ENCODE results near the gene ARL6IP4. TPM values are rescaled to one million over a fixed set of nuclear protein-coding genes. Genes with fewer than 3 reads are reported as not detected.

The ARL6IP4 gene
- total and polyA plus RNA-seq, 10 of the 15 experiments (the other 5 are each of a cell fraction or from before 2014, with no cell fraction given) = 2.5 to 320 (median 188) TPM

DNA sequence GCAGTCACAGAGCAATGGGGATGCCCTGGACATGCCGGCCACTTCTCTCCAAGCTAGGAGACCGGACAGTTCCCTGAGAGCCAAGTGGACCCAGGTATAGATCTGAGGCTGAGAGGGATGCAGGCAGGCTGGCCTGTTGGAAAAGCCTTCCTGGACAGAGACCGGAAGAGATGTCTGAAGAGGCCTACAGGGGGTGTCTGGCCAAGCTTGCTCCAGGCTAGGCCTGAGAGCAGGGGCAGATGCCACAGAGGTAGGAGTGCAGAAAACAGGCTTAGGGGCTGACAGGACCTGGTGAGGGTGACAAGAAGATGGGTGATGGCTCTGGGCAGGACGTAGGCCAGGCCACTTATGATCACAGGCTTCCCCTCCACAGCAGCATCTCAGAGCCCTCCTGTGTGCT is 30.2 kb downstream of the ARL6IP4 start:
- RAD21 ChIA-PET (ENCODE audit: unreplicated experiment) = no interaction called here
- no peaks in the 10 kb centered on the region for H3K9me3 ChIP-seq (replicated peaks; ENCODE audit: control insufficient read depth, insufficient read depth, low read length)
- ATAC-seq (no peak), DNase-seq (ENCODE audit: low read depth, low spot score) (no peak), FAIRE-seq (no peak)
- no peak overlapping the region for H3K4me3 ChIP-seq
- no peaks in the 10 kb centered on the region for H3K36me3 ChIP-seq (ENCODE audit: control insufficient read depth in 2 of 2, insufficient read depth in 2 of 2, low read length in 1 of 2)
- H4K20me1 ChIP-seq (ENCODE audit: control insufficient read depth, insufficient read depth) = no peaks in the 10 kb centered on the region
- no peaks in the 10 kb centered on the region for H3K79me2 ChIP-seq (ENCODE audit: control insufficient read depth, insufficient read depth, low read length)
- CTCF ChIA-PET = no interaction called here
- SMC1A ChIA-PET (ENCODE audit: uncharacterized antibody, unreplicated experiment) = no interaction called here
- POLR2A ChIA-PET = interaction anchor here (0.5 kb wide), 1 partner anchor 68 kb away, joined by 5 read pairs; no protein-coding TSS in a partner anchor
- intact Hi-C loops (cut with micrococcal nuclease; ENCODE audit: unreplicated experiment) = no loop called here
- H2AFZ ChIP-seq (ENCODE audit: control insufficient read depth, low read depth, low read length) = no peak overlapping the region
- no TSS peak for BruUV-seq (replicated peaks)
- no peak overlapping the region for H3K4me2 ChIP-seq (ENCODE audit: control insufficient read depth, insufficient read depth)
- in situ Hi-C loops (cut with MboI) = no loop called here
- H3K27me3 ChIP-seq (replicated peaks in 1 of 2; ENCODE audit: control insufficient read depth in 2 of 2, insufficient read depth in 2 of 2, low read length in 1 of 2) = peaks cover 0 to 3% of the 10 kb centered on the region in 2 experiments; a peak in 3 of 4 replicates
- H3K4me1 ChIP-seq (ENCODE audit: control insufficient read depth, insufficient read depth, low read length) = no peaks in the 10 kb centered on the region
- H3K27ac ChIP-seq (ENCODE audit: control insufficient read depth, insufficient read depth) = no peak overlapping the region
- no peak overlapping the region for H3K9ac ChIP-seq (ENCODE audit: control insufficient read depth, insufficient read depth, low read length)
- WGBS (ENCODE audit: insufficient coverage, insufficient replicate concordance, low lambda C conversion rate, missing lambda C conversion rate) = 31% methylated on average over 4 of the region's 4 CpGs
- TF ChIP-seq, protein P1, sequence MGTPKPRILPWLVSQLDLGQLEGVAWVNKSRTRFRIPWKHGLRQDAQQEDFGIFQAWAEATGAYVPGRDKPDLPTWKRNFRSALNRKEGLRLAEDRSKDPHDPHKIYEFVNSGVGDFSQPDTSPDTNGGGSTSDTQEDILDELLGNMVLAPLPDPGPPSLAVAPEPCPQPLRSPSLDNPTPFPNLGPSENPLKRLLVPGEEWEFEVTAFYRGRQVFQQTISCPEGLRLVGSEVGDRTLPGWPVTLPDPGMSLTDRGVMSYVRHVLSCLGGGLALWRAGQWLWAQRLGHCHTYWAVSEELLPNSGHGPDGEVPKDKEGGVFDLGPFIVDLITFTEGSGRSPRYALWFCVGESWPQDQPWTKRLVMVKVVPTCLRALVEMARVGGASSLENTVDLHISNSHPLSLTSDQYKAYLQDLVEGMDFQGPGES (IDR thresholded peaks at IDR 0.05) = no peak
- TF ChIP-seq PML (IDR thresholded peaks at IDR 0.05; ENCODE audit: low read length) (no peak), MYB (IDR thresholded peaks at IDR 0.05; ENCODE audit: borderline replicate concordance, low read depth, low read length) (no peak), EZH2 (IDR thresholded peaks at IDR 0.05; ENCODE audit: borderline replicate concordance, control insufficient read depth, low read depth, low read length) (no peak), ATF7 (IDR thresholded peaks at IDR 0.05; ENCODE audit: low read depth) (no peak), STAT1 (conservative IDR thresholded peaks at IDR 0.05) (no peak), SREBF2 (IDR thresholded peaks at IDR 0.05; ENCODE audit: low read length) (no peak), YY1 (IDR thresholded peaks at IDR 0.05; ENCODE audit: low read depth, low read length) (no peak)
- TF ChIP-seq, protein P2, sequence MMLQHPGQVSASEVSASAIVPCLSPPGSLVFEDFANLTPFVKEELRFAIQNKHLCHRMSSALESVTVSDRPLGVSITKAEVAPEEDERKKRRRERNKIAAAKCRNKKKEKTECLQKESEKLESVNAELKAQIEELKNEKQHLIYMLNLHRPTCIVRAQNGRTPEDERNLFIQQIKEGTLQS (IDR thresholded peaks at IDR 0.05; ENCODE audit: borderline replicate concordance, extremely low read depth, low read depth, low read length) = no peak
- TF ChIP-seq, protein P3, sequence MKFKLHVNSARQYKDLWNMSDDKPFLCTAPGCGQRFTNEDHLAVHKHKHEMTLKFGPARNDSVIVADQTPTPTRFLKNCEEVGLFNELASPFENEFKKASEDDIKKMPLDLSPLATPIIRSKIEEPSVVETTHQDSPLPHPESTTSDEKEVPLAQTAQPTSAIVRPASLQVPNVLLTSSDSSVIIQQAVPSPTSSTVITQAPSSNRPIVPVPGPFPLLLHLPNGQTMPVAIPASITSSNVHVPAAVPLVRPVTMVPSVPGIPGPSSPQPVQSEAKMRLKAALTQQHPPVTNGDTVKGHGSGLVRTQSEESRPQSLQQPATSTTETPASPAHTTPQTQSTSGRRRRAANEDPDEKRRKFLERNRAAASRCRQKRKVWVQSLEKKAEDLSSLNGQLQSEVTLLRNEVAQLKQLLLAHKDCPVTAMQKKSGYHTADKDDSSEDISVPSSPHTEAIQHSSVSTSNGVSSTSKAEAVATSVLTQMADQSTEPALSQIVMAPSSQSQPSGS (IDR thresholded peaks at IDR 0.05; ENCODE audit: low read length) = no peak
- TF ChIP-seq, protein P4, sequence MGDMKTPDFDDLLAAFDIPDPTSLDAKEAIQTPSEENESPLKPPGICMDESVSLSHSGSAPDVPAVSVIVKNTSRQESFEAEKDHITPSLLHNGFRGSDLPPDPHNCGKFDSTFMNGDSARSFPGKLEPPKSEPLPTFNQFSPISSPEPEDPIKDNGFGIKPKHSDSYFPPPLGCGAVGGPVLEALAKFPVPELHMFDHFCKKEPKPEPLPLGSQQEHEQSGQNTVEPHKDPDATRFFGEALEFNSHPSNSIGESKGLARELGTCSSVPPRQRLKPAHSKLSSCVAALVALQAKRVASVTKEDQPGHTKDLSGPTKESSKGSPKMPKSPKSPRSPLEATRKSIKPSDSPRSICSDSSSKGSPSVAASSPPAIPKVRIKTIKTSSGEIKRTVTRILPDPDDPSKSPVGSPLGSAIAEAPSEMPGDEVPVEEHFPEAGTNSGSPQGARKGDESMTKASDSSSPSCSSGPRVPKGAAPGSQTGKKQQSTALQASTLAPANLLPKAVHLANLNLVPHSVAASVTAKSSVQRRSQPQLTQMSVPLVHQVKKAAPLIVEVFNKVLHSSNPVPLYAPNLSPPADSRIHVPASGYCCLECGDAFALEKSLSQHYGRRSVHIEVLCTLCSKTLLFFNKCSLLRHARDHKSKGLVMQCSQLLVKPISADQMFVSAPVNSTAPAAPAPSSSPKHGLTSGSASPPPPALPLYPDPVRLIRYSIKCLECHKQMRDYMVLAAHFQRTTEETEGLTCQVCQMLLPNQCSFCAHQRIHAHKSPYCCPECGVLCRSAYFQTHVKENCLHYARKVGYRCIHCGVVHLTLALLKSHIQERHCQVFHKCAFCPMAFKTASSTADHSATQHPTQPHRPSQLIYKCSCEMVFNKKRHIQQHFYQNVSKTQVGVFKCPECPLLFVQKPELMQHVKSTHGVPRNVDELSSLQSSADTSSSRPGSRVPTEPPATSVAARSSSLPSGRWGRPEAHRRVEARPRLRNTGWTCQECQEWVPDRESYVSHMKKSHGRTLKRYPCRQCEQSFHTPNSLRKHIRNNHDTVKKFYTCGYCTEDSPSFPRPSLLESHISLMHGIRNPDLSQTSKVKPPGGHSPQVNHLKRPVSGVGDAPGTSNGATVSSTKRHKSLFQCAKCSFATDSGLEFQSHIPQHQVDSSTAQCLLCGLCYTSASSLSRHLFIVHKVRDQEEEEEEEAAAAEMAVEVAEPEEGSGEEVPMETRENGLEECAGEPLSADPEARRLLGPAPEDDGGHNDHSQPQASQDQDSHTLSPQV (IDR thresholded peaks at IDR 0.05) = no peak

Data from GM12878 (cell line).